NCI-H510A treated with DMSO at 0.1 percent for 48 hours (cell line): ENCODE results near the gene CFL1.
"Not testable (repeated sequence)": the region's sequence is repeated elsewhere in the genome, so short reads cannot be mapped to it uniquely, and the experiment has no call there.

Experiments used
- DNase-seq: peaks from one replicate; lab custom pipeline; 2025; lab: John Stamatoyannopoulos, UW

CFL1 gene

DNA sequence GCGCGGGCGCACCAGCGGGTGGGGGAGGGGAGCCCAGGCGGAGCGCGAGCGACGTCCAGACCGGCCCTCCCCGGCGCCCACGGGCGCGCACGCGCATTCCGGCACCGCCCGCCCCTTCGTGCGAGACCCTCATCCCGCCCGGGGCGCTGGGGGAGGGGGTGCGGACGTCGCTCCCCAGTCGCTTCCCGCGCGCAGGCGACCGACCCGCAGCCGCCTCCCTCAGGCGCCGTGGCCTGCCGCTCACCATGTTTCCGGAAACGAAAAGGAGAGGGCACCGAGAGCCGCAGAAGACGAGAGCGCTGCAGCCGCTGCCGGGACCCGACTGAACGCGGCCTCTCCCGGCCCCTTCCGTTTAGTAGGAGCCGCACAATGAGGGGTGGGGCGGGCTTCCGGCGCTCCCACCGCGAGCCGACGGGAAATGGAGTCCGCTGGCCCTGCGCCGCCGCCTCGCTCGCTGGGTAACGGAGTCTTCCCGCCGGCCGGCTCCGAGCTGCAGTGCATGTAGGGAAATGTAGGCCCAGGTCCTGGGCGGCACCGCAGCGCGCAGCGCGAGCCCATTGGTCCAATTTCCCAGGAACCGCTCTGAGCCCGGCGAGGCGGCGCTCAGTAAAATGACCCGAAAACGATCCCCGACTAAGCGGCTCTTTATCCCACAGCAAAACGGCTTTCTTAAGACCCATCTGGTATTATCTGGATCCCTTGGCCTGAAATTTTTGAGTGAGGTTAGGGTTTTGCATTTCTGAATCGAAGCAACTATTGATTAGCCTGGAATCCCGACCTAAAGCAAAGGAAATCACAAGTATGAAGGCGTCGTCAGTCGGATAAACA, at the start of gene CFL1:
TSS of gene CFL1 (minus strand) at position 328 of the 828 bp plus-strand sequence. CDS start at position 247, 81 bp downstream.
- DNase-seq, result peak; percentile 97

DNA sequence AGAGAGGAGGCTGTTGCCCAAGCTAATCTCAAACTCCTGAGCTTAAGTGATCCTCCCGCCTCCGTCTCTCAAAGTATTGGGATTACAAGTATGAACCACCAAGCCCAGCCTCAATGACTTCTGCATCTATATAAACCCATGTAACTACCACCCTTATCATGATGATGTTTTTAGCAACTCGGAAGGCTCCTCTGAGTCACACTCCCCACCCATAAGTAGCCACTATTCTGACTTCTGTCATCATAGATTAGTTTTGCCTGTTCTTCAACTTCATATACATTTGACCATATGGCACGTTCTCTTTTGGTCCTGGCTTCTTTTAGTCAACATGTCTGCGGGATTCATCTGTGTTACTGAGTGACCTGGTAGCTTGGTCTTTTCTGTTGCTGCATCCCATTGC, 48.6 kb upstream of the CFL1 start:
- DNase-seq, result no peak

DNA sequence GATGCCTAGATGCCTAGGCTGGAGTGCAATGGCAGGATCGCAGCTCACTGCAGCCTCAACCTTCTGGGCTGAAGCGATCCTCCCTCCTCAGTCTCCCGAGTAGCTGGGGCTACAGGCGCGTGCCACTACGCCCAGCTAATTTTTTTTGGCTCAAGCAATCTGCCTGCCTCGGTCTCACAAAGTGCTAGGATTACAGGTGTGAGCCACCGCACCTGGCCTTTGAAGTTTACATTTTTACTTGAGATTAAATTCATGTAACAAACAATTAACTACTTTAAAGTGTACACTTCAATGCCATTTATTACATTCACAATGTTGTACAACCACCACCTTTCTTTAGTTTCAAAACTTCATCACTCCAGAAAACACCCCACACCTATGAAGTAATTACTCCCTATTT, 45.7 kb upstream of the CFL1 start:
- DNase-seq, result no peak

DNA sequence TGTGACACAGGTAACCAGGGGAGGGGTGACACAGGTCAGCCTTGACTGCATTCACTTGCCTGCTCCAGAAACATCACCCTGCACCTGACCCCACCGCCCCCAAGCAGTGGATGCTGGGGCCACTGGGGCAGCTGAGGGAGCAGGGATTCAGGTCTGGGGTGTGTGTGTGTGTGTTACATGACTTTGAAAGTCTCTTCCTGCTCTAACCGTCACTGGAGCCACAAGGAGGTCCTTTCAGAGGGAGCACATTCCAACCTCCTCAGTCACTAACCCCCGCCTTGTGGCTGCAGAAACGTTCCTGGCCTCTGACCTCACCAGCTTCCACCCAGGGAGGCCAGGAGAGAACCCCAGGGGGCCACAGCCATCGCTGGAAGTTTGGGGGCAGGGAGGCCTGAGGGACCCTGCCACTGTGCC, 45.1 kb upstream of the CFL1 start:
- no peak for DNase-seq

DNA sequence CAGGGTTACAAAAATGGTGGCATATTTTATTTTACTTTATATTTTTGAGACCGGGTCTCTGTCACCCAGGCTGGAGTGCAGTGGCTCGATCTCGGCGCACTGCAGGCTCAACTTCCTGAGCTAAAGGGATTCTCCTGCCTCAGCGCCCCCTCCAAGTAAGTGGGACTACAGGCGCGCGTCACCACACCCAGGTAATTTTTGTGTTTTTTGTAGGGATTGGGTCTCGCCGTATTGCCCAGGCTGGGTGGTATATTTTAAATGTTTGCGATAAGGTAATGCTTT, 42.9 kb upstream of the CFL1 start:
- no peak for DNase-seq

DNA sequence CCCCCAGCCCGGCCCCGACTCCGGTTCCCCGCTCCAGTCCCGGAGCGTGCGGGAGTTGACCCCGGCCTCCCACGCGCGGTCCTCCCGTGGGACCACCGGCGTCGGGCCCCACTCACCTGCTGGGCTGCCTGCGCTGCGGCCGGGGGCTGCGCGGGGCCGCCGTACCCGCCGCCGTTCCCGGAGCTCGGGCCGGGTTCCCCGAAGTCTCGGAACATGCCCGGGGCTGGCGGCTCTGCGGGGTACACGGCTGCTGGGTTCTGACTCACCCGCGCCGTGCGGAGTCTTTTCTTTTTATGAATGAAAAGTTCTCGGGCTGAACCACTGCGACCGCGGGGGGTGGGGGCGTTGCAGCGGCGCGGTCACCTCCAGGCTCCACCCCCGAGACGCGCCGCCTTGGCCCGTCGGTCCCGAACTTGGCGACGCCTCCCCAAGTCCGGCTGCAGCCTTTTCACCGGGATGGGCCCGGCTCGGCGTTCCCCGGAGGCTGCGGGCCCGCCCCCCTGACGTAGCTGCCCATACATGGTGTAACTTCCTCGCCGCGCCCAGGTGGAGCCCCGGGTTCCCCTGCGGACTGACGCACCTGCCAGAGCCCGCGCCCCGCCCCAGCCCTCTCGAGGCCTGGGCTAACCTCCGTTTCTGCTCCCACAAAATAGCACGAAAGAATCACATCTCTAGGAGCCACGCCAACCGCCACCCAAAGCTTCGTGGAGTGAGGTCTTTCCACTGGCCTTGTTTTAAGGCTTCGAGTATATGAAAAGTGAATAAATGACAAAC, 42.3 kb upstream of the CFL1 start, which contains the start of gene FOSL1:
TSS of gene FOSL1 (minus strand) at position 264 of the 774 bp plus-strand sequence. CDS start at position 215, 49 bp downstream.
- DNase-seq, result peak; percentile 88

DNA sequence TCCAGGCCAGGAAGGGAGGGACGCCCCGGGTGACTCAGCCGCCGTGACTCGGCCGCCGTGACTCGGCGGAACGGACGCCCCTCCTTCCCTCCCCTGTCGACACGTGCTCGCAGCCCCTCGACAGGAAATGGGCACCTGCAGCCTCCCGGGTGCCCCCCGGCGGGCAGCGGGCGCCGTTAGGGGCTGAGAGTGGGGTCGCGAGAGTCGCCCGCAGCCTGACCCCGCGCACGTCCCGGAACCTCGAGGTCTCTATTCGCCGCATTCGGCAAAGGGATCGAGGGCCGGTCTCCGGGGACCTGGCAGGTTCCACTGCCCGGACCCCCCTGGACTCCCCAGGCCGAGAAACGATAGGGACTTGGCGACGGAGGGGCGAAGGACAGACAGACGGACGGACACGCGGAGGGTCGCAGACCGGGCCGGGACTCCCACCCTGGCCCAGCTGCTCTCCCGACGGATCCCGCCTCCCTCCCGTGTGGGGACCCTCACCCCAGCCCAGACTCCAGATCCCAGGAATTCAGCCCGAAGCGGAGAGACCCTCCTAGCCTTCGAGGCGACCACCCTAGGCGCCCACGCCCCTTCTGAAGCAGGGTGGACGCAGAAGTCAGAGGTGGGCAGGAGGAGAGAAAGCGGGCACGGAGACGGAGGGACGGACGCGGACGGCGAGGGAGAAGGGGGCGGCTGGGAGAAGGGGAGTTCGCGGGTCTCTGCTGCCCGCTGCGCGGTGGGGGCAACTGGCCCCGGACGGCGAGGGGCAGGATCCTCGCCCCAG, 41.6 kb upstream of the CFL1 start:
- no peak for DNase-seq

DNA sequence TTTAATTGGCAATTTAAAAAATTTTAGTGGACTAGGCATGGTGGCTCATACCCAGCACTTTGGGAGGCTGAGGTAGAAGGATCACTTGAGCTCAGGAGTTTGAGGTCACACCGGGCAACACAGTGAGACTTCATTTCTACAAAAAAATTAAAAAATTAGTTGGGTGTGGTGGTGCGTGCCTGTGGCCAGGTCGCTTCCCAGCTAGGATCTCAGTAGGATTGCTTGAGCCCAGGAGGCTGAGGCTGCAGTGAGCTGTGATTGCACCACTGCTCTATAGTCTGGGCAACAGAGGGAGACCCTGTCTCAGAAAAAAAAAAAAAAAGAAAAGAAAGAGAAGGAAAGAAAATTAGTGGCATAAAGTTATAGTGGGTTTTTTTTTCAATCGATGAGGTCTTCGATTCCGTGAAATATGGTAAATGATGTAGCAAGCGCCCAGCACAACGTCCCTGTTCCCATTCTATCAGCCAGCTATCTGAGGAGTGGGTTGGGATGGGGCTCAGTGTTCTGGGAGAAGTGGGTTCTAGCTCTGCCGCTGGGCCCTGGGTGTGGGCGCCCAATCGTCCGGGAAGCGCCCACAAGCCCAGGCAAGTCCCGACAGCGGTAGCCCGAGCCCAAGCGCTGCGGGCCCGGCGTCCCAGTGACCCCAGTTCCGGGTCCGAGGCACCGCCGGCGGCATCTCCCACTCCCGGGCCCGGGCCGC, 40.8 kb upstream of the CFL1 start:
- no peak for DNase-seq

DNA sequence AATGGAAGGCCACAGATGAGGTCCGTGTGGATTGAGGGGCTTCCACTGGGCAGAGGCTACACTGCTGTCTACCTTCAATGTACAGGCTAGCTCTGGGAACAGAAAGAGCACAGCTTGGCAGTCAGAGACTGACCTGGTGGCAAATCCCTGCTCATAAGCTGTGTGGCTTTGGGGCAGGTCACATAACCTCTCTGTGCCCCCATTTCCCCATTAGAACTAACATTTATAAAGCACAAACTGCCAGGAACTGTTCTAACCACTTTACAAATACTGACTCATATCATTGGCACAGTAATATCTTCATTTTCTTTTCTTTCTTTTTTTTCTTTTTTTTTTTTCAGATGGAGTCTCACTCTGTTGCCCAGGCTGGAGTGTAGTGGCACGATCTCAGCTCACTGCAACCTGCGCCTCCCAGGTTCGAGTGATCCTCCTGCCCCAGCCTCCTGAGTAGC, 39.1 kb upstream of the CFL1 start:
- DNase-seq, result no peak

DNA sequence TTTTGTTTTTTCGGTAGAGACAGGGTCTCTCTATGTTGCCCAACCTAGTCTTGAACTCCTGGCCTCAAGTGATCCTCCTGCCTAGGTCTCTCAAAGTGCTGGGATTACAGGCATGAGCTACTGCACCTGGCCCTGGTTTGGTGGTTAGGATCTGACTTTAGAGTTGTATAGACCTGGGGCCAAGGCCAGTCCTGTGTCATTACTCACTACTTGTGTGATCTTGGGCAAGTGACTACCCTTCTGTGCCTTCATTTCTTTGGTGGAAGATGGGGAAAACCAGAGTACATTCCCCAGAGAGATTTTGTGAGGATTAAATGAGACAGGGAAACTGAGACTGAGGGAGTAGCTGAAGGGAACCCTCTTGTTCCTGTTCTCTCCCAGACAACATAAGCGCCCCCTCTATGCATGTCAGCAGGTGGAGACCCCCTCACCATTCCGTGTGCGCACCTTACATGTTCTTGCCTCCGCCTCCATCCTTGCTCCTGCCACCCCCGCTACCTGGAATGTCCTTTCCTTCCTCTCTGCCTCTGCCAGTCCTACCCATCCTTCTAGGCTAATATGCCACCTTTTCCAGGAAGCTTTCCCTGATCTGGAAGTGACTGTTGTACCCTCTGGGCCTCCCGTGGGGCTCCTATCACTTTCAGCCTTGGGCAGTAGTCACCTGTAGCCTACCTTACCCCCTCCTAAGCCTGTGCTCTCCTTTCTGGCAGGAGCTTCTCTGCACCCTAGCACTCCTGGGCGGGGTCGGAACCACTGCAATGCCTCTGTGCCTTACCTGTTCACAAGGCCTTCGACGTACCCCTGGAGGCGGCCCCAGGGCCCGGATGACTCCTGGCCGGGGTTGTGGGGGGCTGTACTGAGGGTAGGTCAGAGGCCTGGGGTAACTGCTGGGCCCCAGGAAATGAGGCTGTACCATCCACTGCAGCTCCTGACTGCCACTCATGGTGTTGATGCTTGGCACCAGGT, 38.3 kb upstream of the CFL1 start:
- no peak for DNase-seq

DNA sequence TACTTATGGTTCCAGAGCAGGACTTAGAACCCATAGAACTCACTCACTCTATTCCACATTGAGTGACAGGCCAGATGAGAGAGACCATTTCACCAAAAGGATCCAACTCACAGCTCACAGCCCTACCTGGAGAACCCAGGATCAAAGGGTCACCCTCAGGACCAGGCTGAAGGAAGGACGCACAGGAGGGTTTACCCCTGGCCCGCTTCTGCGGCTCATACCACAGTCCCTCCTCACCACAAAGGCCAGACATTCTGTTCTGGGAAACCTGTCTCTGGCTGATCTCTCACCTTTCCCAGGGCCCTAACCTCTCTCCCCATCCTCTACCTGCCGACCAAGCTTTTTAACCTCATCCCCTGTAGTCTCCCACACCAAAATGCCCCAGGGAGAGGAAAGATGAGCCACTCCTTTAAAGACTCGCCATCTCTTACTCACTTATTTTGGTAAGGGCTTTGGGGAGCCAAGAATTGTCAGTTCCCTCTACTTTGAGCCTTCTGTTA, 37.6 kb upstream of the CFL1 start:
- no peak for DNase-seq

DNA sequence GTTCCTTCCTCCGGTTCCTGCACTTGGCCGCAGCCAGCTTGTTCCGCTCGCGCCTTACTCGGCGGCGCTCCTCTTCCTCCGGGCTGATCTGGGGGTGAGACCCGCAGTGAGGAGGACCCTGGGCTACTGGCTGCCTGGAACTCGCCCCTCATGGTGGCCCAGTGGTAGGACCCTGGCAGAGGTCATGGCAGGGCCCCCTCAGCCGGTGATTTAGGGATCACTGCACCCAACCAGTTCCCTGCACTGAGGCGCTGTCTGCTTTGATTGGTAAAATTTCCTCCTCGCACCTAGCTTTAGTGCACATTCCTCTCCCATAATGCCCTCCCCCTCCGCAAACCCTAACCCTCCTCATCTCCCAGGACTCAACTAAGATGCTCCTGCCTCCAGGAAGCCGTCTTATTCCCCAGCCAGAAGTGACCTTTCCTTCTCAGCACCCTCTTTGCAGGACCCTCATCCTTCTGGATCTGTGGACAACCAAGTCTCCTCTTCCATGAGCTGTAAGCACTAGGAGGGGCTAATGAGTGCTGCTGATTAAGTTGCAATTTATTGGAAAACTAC, 36.1 kb upstream of the CFL1 start:
- DNase-seq, result no peak

DNA sequence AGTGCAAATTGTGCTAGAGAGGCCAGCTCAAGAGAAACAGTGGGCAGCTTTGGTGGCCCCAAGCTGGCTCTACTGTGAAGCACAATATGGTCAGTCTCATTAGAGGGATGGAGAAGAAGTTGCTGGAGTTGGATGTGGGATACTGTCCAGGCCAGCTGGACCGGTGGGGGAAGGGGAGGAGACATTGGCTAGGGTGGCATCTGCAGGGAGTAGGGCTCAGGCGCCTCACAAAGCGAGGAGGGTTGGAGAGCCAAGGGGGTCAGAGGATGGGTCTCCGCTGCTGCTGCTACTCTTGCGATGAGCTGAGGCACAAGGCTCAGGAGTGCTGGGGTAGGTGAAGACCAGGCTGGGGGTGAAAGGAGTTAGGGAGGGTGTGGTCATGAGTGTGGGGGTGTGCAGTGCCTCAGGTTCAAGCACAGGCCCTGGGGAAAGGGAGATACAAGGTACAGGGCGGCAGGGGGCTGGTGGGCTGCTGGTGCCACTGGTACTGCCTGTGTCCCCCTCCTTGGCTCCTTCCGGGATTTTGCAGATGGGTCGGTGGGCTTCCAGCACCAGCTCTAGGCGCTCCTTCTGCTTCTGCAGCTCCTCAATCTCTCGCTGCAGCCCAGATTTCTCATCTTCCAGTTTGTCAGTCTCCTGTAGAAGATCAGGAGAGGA, 34.8 kb upstream of the CFL1 start:
- DNase-seq, result no peak

DNA sequence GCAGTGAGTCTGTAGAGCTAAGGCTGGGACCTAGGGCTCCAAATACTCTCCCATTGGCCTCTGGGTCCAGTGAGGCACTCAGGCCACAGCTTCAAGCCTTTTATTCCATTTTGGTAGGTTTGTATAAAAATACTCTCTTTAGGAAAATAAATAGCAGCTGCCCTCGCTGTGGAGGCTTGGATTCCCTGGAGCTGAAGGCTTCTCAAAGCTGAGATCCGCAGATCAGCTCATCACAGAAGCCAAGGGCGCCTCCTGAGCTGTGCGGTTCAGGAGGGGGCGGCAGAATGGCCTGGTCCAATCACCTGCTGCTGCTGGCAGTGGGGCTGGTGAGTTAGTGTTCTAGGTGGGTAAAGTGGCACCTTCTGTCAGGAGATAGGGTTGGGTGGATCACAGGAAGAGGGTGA, 34.2 kb upstream of the CFL1 start:
- not testable (repeated sequence) for DNase-seq

DNA sequence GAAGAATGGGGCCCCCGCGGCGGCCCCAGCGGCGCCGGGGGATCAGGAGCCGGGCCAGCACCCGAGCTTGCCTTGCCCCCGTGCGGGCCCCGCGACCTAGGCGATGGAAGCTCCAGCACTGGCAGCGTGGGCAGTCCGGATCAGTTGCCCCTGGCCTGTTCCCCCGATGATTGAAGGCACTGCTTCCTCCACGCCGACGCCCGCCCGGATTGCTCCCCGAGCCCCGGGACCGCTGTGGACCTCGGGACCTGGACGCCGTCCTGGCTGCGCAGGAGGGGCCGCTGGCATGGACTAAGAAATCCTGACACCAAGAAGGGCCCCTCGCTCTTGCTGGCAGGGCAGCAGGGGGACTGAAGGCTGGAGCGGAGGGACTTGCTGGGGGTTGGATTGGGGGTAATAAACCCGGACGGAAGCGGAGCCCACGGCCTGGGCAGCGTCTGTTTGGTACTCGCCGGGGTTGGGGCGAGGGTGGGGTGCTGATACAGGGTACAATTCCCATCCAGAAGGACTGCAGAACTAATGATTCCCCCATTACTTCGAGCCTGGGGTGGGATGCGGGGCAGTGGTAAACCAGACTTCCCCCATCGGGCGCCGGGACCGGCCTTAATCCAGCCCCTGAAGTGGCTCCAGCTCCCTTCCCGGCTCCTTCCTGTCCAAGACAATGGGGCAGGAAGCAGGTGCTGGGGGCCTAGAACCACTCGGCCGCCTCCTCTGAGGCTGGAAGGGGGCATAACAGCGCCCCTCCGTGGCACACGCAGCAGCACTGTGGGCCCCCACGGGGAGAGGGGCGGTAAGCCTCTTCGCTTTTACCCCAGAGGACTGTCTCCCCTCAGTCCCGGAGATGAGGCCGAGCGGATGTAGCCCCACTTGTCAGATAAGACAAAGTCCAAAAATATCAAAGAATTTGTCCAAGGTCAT, 33.5 kb upstream of the CFL1 start:
- DNase-seq, result no peak

DNA sequence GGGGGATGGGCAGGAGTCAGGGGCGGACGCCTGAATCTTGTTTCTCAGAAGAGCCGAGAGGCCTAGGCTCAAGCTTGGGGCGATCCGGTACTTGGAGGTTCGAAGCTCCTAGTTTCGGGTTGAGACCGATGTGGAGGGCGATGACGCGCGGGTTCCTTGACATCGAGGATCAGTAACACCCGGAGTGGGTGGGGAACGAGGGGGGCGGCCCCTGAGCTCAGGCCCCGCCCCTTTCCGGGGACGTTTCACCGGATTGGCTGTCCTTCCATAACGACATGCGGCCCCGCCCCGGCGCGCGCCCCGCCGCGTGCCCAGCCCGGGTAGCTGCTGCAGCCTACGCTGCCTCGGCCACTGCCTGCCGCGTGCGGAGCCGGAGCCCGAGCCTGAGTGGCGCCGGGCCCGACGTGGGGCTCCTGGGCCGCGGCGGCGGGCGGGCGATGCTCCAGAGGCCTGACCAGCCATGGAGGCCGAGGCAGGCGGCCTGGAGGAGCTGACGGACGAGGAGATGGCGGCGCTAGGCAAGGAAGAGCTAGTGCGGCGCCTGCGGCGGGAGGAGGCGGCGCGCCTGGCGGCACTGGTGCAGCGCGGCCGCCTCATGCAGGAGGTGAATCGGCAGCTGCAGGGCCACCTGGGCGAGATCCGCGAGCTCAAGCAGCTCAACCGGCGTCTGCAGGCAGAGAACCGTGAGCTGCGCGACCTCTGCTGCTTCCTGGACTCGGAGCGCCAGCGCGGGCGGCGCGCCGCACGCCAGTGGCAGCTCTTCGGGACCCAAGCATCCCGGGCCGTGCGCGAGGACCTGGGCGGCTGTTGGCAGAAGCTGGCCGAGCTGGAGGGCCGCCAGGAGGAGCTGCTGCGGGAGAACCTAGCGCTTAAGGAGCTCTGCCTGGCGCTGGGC, 32.6 kb upstream of the CFL1 start, which contains the start of gene CCDC85B:
TSS of gene CCDC85B (plus strand) at position 350 of the 895 bp plus-strand sequence. CDS start at position 461, 111 bp downstream.
- DNase-seq, result peak; percentile 93

DNA sequence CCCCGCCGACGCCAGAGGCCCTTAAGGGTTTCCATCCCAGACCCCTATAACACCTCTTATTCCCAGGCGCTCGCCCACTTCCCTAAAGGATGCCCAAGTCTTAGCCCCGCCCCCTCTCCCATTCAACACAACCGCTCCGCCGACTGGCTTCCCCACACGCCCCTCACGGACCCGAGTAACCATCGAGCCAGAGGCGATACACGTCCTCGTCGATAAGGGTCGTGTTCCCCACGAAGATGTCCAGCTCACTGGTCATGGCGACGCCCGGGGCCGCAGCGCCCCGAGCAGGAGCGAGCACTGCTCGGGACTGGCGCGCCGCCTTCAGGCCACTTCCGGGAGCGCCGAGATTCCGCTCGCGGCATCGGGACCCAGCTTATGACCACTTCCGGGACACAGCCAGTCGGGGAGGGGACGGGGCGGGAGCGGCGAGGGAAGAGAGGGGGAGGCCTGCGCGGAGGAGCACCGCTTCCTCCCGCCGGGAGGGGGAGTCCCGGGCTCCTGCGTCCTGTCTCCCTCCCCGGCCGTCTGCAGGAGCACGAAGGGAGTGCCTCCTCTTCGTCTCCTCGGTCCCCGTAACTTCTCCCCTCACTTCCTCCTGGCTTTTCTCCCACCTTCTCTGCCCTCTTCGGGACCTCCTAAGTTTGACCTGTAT, 30.3 kb upstream of the CFL1 start, which contains the start of gene FIBP:
TSS of gene FIBP (minus strand) at position 309 of the 652 bp plus-strand sequence. CDS start at position 256, 53 bp downstream.
- DNase-seq, result peak; percentile 96
